Natural killer cell (primary cell): ENCODE data around the gene RERE. TPM values are rescaled to one million over a fixed set of nuclear protein-coding genes. Genes with fewer than 3 reads are reported as not detected.

ENCODE experiments used
- ATAC-seq, 3 donors: fragments of 150-1000 bp in 2 of 3; fragments of 200-7000 bp in 1 of 3; cut with Tn5 transposase; 1 replicate in 1 of 3; 2 replicates in 2 of 3; pipeline ENCODE4 v1.10.0; 2021; ENCODE audit warnings: mild to moderate bottlenecking in 2 of 3, moderate library complexity in 2 of 3
- DNase-seq, 2 donors: peaks; one replicate each; pipeline versions ENCODE4 v3.0.0 to v3.0.0-alpha.2; 2013 to 2021; ENCODE audit warnings: mixed read lengths in 1 of 2
- H3K27ac ChIP-seq: one replicate; pipeline ENCODE4 v1.5.1; 2013; ENCODE audit warnings: mild to moderate bottlenecking, low read length
- H3K27me3 ChIP-seq: one replicate; pipeline ENCODE4 v1.6.1; 2013; ENCODE audit warnings: low read length; ENCODE audit not compliant: control insufficient read depth, insufficient read depth
- H3K36me3 ChIP-seq: one replicate; pipeline ENCODE4 v1.6.1; 2013; ENCODE audit warnings: low read length; ENCODE audit not compliant: control insufficient read depth, insufficient read depth
- H3K4me1 ChIP-seq: one replicate; pipeline ENCODE4 v1.6.1; 2013; ENCODE audit warnings: low read length; ENCODE audit not compliant: control insufficient read depth, insufficient read depth
- H3K4me3 ChIP-seq: one replicate; pipeline ENCODE4 v1.5.1; 2013; ENCODE audit warnings: low read length
- H3K9me3 ChIP-seq: one replicate; pipeline ENCODE4 v1.6.1; 2013; ENCODE audit warnings: low read length; ENCODE audit not compliant: control insufficient read depth, insufficient read depth
- H3K27ac Mint-ChIP-seq, 2 donors: one replicate each; pipeline ENCODE4 v1.8.0; 2022; ENCODE audit warnings: mild to moderate bottlenecking in 2 of 2, mixed read lengths in 2 of 2, moderate library complexity in 1 of 2
- H3K27me3 Mint-ChIP-seq, 2 donors: one replicate each; pipeline ENCODE4 v1.8.0; 2022; ENCODE audit warnings: low read depth in 2 of 2, mixed read lengths in 2 of 2
- H3K36me3 Mint-ChIP-seq: one replicate; pipeline ENCODE4 v1.8.0; 2022; ENCODE audit warnings: mixed read lengths
- H3K4me1 Mint-ChIP-seq, 2 donors: one replicate each; pipeline ENCODE4 v1.8.0; 2022; ENCODE audit warnings: mixed read lengths in 2 of 2
- H3K4me3 Mint-ChIP-seq: one replicate; pipeline ENCODE4 v1.8.0; 2022; ENCODE audit warnings: mild to moderate bottlenecking, moderate library complexity, mixed read lengths
- H3K9me3 Mint-ChIP-seq, 2 donors: one replicate each; pipeline ENCODE4 v1.8.0; 2022; ENCODE audit warnings: mixed read lengths in 2 of 2
- CTCF ChIP-seq: fragments of 200-600 bp; IDR thresholded peaks from one replicate; pipeline ENCODE4 v1.8.0; 2022; ENCODE audit warnings: antibody characterized with exemption
- WGBS: methylation state at CpG from one replicate; pipeline ENCODE4 v1.1.7; 2013; ENCODE audit warnings: missing lambda C conversion rate; ENCODE audit not compliant: insufficient coverage; 5-methylcytosine and 5-hydroxymethylcytosine counted together
- intact Hi-C: fragments of 100-400 bp; cut with micrococcal nuclease; formaldehyde crosslinking; loops from one replicate; pipeline ENCODE4 v1.14.2; 2022
- total RNA-seq, 4 donors: library from RNA; stranded (reverse); fragments of 120-200 nt in 1 of 4; gene quantifications; one replicate each; pipeline versions ENCODE4 v1.2.3 to v1.2.4, GENCODE V29; 2013 to 2022

Gene RERE
- total RNA-seq, 3 donors from 2014 or later (not counting 1 experiment from before 2014, with no cell fraction given), result 67.7 to 76.0 (median 73.0) TPM

GRCh38 chr1:8361198-8361849 is 456.1 kb downstream of the RERE start:
- Histone ChIP-seq H3K4me3 (no peak overlapping the region), H3K27ac (no peak overlapping the region), H3K36me3 (peaks cover 67% of the 10 kb centered on the region), H3K27me3 (no peaks in the 10 kb centered on the region), H3K9me3 (no peaks in the 10 kb centered on the region), H3K4me1 (no peaks in the 10 kb centered on the region)
- TF ChIP-seq CTCF, result no peak
- Mint-ChIP-seq H3K36me3 (no peaks in the 10 kb centered on the region), H3K4me1 (no peaks in the 10 kb centered on the region), H3K4me3 (no peak overlapping the region), H3K9me3 (no peaks in the 10 kb centered on the region), H3K27me3 (no peaks in the 10 kb centered on the region), H3K27ac (no peak overlapping the region)
- 94% methylated on average over 21 of the region's 21 CpGs for WGBS
- ATAC-seq (no peak), DNase-seq (no peak)
- intact Hi-C loops, result no loop called here

GRCh38 chr1:8360493-8361197 is 456.8 kb downstream of the RERE start:
- 90% methylated on average over 26 of the region's 26 CpGs for whole genome bisulfite sequencing
- Histone ChIP-seq H3K27ac (no peak overlapping the region), H3K9me3 (no peaks in the 10 kb centered on the region), H3K27me3 (no peaks in the 10 kb centered on the region), H3K4me1 (no peaks in the 10 kb centered on the region), H3K36me3 (peaks cover 67% of the 10 kb centered on the region), H3K4me3 (no peak overlapping the region)
- no peak for DNase-seq
- intact Hi-C loops, result no loop called here
- Mint-ChIP-seq H3K4me1 (no peaks in the 10 kb centered on the region), H3K27ac (no peak overlapping the region), H3K27me3 (no peaks in the 10 kb centered on the region), H3K36me3 (no peaks in the 10 kb centered on the region), H3K4me3 (no peak overlapping the region), H3K9me3 (no peaks in the 10 kb centered on the region)
- TF ChIP-seq CTCF, result no peak
- ATAC-seq, result no peak

GRCh38 chr1:8359617-8360481 is 457.6 kb downstream of the RERE start:
- no peaks in the 10 kb centered on the region for H3K9me3 ChIP-seq
- intact Hi-C loops, result no loop called here
- Mint-ChIP-seq H3K4me3 (no peak overlapping the region), H3K27me3 (no peaks in the 10 kb centered on the region), H3K27ac (no peak overlapping the region), H3K36me3 (no peaks in the 10 kb centered on the region), H3K4me1 (no peaks in the 10 kb centered on the region), H3K9me3 (no peaks in the 10 kb centered on the region)
- no peak for DNase-seq
- no peak overlapping the region for H3K4me3 ChIP-seq
- WGBS, result 98% methylated on average over 43 of the region's 44 CpGs
- peaks cover 66% of the 10 kb centered on the region for H3K36me3 ChIP-seq
- TF ChIP-seq CTCF, result no peak
- H3K27ac ChIP-seq, result no peak overlapping the region
- H3K27me3 ChIP-seq, result no peaks in the 10 kb centered on the region
- ATAC-seq, result no peak
- H3K4me1 ChIP-seq, result no peaks in the 10 kb centered on the region
